GM21526 (cell line): ENCODE data around the gene HEATR5A.
"Not testable (repeated sequence)": the region's sequence is repeated elsewhere in the genome, so short reads cannot be mapped to it uniquely, and the experiment has no call there.

Source experiments
- ATAC-seq: cut with Tn5 transposase; IDR thresholded peaks from one replicate; pipeline ENCODE4 v1.9.1; 2021; ENCODE audit warnings: moderate library complexity; ENCODE audit not compliant: unreplicated experiment, low FRiP score

HEATR5A gene

GRCh38 chr14:31337331-31337730 is 83.0 kb downstream of the HEATR5A start:
- no peak for ATAC-seq

- no peak for ATAC-seq
Observed at GRCh38 chr14:31336646-31337045, 83.7 kb downstream of the HEATR5A start.

DNA sequence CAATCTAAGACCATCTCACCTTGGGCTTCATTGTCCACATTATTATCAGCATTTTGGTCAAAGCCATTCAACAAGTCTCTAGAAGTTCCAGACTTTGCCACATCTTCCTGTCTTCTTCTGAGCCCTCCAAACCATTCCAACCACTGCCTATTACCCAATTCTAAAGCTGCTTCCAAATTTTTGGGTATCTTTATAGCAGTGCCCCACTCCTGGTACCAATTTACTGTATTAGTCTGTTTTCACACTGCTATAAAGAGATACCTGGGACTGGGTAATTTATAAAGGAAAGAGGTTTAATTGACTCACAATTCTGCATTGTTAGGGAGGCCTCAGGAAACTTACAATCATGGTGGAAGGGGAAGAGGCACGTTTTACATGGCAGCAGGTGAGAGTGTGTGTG is 89.0 kb downstream of the HEATR5A start:
- ATAC-seq = not testable (repeated sequence)

DNA sequence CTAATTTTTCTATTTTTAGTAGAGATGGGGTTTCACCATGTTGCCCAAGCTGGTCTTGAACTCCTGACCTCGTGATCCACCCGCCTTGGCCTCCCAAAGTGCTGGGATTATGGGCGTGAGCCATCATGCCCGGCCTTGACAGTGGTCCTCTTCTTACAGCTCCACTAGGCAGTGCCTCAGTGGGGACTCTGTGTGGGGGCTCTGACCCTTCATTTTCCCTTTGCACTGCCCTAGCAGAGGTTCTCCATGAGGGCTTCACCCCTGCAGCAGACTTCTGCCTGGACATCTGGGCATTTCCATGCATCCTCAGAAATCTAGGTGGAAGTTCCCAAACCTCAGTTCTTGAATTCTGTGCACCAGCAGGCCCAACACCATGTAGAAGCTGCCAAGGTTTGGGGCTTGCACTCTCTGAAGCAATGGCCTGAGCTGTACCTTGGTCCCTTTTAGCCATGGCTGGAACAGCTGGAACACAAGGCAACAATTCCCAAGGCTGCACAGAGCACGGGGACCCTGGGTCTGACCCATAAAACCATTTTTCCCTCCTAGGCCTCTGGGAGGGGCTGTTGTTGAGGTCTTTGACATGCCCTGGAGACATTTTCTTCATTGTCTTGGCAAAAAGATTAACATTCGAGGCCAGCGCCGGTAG is 90.4 kb downstream of the HEATR5A start:
- not testable (repeated sequence) for ATAC-seq

DNA sequence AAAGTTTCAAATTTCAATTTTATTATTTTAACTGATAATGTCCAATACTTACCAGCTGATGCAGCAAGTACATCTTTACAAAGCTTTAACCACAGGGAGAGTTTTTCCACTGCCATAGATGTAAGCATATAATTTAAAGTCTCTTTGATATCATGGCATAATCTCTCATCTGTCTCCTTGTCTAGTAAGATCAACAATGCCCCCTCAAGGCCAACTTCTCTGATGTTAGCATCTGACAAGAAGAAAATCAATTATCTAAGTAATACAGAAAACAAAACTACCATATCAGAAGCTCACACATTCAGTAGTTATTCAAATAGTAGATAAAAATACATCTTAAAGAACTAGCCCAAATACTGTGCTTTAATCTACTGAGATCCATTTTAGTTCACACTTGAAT is 94.2 kb downstream of the HEATR5A start:
- ATAC-seq = no peak

GRCh38 chr14:31323419-31323818 is 96.9 kb downstream of the HEATR5A start:
- ATAC-seq = no peak

GRCh38 chr14:31320922-31321766 is 99.2 kb downstream of the HEATR5A start:
- no peak for ATAC-seq

DNA sequence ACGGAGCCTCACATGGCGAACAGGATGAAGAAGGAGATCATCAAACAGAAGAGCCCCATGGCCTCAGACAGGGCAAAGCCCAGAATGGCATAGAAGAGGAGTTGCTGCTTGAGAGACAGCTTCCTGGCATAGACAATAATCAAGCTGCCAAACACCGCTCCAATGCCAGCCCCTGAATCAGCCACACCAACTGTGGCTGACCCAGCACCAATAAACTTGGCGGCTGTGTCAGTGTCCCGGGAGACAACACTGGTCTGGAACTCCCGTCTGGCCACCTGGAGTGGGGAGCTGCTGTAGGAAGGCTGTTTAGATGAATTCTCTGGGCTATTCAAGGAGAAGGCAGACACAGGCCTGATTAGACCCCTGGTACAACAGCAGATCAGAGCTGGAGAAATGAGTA is 100.1 kb downstream of the HEATR5A start:
- no peak for ATAC-seq

DNA sequence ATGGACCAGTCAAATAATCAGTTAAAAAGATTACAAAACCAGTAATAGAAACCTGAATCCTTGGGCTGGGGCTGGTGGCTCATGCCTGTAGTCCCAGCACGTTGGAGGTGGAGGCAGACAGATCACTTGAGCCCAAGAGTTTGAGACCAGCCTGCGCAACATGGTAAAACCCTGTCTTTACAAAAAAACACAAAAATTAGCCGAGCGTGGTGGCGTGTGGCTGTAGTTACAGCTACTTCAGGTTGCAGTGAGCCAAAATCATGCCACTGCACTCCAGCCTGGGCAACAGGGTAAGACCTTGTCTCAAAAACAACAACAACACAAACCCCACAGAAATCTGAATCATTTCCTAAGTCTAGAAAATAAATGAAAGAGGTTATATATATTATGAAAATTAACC is 100.6 kb downstream of the HEATR5A start:
- no peak for ATAC-seq

GRCh38 chr14:31312934-31313333 is 107.4 kb downstream of the HEATR5A start:
- no peak for ATAC-seq

GRCh38 chr14:31312370-31312769 is 108.0 kb downstream of the HEATR5A start:
- not testable (repeated sequence) for ATAC-seq

DNA sequence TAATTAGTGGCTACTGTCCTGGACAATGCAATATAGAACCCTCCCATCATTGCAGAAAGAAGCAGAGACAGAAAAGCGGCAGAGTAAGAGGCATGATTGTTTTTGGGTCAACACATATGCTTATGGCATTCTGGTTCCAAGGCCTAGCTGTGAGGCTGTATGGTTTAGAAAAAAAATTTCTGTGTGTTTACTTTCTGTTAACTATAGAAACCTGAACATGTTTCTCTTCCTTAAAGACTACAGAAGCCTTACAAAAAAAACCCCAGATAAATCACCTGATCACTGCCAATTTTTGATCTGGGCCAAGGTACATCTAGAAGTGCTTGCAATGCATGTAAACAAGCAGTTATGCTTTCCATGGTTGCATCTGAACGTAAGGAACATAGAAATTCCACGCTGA is 112.7 kb downstream of the HEATR5A start:
- ATAC-seq = no peak

- ATAC-seq = no peak
Observed at GRCh38 chr14:31307198-31307597, 113.2 kb downstream of the HEATR5A start.

GRCh38 chr14:31303654-31304053 is 116.7 kb downstream of the HEATR5A start:
- no peak for ATAC-seq

GRCh38 chr14:31300883-31301282 is 119.5 kb downstream of the HEATR5A start:
- ATAC-seq = no peak

- ATAC-seq = no peak
Observed at GRCh38 chr14:31300296-31300695, 120.1 kb downstream of the HEATR5A start.

DNA sequence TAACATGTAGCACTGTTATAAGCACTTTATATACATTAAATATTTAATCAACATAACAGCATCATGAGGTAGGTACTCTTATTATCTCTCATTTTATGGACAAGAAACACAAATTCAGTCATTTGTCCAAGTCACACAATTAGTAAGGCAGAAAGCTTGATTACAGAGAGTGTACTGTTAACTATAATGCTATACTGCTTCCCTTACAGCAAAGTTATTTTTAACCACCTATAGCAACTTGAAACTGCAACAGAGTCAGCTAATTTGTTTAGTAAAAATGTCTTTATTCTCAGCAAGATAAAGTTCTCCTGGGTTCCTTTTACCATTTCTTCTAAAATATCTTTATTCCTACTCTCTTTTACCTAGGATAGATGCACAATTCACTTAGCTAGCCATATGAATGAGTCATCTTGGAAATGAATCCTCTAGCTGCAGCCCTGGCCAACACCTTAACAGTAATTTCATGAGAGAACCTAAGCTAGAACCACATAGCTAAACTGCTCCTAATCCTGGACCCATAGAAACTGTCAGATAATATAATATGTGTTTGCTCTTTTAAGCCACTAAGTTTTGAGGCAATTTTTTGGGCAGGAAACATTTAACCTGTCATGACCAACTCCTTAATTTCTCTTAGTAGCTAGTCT is 122.5 kb downstream of the HEATR5A start:
- peak; percentile 65 for ATAC-seq

DNA sequence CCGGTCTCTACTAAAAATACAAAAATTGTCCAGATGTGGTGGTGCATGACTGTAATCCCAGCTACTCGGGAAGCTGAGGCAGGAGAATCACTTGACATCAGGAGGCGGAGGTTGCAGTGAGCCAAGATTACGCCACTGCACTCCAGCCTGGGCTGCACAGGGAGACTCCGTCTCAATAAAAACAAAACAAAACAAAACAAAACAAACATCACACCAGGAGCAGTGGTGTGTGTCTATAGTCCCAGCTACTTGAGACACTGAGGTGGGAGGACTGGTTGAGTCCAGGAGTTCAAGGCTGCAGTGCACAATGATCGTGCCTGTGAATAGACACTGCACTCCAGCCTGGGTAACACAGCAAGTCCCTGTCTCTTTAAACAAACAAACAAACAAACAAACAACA is 123.2 kb downstream of the HEATR5A start:
- ATAC-seq = no peak

DNA sequence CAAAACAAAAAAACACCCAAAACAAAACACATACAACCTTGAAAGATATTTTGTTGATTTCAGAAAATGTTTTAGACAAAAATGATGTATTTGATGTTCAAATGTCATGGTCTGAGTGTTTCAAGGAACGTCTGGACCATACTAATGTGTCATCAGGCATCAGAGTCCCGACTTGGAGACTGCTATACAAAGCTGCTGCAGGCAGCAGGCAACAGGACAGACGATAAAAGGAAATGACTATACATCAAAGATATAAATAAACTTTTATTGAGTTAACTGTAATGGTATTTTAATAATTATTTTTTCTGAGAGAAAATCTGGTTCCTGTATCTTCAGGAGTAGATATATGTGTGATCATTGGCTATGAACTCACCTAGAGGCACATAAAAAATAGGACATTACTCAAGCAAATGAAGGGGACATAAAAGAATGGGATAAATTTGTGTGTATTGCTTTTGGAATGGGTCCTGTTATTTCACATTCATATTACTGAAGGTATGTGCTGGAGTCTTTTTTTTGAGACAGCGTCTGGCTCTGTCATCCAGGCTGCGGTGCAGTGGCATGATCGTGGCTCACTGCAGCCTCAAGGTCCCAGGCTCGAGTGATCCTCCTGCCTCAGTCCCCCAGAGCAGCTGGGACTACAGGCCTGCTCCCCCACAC is 125.5 kb downstream of the HEATR5A start:
- no peak for ATAC-seq

GRCh38 chr14:31292937-31293616 is 127.3 kb downstream of the HEATR5A start:
- ATAC-seq = no peak
